ENCODE data around the gene LACRT.
A peak's percentile ranks its signal among the peaks of the same experiment; 100 is the strongest.

The LACRT gene

DNA sequence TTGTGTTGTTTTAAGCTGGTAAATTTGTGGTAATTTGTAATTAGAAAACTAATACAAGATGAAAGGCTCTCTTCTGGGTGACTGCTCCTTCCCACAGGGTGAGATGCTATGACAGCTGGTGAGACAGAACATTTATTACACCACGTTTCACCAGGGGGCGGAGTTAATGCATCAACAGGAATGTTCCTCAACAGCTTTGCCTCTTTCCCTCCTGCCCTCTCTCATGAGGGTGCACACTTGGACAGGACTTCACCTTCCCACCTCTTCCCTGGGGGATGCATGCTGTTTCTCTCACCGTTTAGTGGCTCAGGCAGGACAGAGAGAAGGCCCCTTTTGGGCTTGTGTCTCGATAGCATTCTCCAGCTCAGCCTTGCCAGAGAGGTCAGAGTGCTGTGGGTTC lies 32.9 kb downstream of the LACRT start:
- DNase-seq (ENCODE audit: low spot score) = no peak

- DNase-seq (ENCODE audit: low spot score) = no peak
These were observed 35.7 kb downstream of the LACRT start for GRCh38 chr12:54598970-54599369.

DNA sequence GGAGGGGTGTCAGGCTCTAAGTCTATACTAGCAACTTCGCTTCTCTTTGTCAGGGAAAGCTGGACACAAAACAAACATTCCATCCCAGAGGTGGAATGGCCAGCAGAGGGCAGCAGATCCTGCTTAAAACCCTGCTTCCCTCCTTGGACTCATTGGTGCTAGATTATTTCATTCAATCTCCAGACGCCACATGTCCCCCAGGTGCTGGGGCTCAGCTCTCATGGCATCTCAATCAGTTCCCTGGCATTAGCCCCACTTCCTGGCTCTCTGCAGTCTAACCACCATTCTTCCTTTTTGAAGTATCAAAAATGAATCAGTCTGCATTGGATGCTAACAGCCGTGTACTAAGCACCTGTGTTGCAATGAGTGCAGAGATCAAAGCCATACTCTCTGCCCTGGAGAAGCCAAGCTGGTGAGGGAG lies 38.2 kb downstream of the LACRT start:
- peak; percentile 41 for DNase-seq (ENCODE audit: low spot score)

GRCh38 chr12:54595471-54595870 lies 39.2 kb downstream of the LACRT start:
- DNase-seq (ENCODE audit: low spot score) = no peak

GRCh38 chr12:54593725-54594124 lies 41.0 kb downstream of the LACRT start:
- DNase-seq (ENCODE audit: low spot score) = no peak

DNA sequence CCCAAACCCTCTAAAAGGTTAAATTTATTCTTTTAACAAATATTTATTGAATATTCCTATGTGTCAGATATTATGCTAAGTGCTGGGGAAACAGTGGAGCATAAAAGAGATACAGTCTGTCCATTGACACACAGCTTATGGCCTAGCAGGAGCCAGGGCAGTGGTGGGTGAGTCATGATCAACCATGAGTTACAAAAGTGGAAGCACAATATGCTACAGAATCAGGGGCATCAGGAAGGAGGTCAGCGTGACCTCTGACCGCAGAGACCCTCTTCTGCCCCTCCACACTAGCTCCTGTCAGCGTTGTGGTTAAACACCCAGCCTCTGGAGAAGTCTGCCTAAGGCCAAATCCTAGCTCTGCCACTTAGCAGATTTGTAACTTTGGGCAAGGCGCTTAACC lies 41.6 kb downstream of the LACRT start:
- DNase-seq (ENCODE audit: low spot score) = no peak

- no peak for DNase-seq (ENCODE audit: low spot score)
These were observed 42.4 kb downstream of the LACRT start for GRCh38 chr12:54592316-54592715.

DNA sequence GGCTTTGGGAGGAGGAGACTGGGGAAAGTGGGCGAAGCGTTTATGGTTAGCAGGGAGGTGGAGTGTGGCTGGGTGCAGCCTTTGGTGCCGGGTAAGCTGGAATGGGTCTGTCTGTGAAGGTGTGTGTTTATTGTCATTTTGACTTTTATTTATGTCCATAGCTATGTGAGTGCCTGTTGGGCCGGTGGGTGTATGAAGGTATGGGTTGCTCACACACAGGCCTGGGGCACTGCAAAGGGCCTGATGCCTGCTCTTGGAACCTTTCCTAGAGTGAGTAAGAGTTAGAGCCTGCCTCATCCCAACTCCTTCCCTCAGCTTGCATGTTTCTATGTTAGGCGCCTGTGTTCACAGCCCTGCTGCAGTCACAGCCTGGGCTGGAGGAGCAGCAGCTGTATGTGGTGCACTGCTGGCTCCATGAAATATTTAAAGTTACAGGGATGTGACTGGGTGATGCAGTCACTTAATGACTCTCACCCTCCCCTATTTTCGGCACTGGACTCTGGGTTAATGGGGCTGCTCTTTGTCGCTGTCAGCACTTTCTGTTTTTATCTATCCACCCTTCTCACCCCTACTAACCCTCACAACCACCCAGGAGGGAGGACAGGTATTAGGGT lies 43.6 kb downstream of the LACRT start:
- DNase-seq (ENCODE audit: low spot score) = no peak

DNA sequence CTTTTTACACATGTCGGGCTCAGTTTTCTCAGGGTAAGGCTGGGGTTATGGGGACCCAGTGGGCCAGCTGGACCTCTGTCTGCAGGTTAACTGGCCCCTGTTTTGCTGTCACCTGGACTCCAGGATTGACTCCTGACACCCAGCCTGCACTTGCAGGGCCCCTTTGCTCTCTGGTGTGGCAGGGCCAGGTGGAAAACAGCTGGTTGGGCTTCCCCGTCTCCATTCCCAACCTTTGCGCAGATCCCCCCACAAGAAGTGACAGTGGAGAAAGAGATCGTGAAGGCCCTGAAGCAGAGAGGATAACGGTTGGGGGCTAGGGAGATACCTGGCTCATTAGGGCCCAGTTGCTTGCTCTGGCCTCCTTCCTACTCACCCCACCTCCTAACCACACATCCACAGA lies 44.7 kb downstream of the LACRT start:
- no peak for DNase-seq (ENCODE audit: low spot score)

- DNase-seq (ENCODE audit: low spot score) = no peak
These were observed 45.8 kb downstream of the LACRT start for GRCh38 chr12:54588890-54589267.

GRCh38 chr12:54588110-54588889 lies 46.4 kb downstream of the LACRT start, which contains the start of gene PPP1R1A:
Gene PPP1R1A, minus strand, starts transcription at chr12:54588659. Its CDS starts 171 bp downstream, at chr12:54588488.
- no peak for DNase-seq (ENCODE audit: low spot score)

GRCh38 chr12:54587315-54587873 lies 47.3 kb downstream of the LACRT start:
- DNase-seq (ENCODE audit: low spot score) = no peak

DNA sequence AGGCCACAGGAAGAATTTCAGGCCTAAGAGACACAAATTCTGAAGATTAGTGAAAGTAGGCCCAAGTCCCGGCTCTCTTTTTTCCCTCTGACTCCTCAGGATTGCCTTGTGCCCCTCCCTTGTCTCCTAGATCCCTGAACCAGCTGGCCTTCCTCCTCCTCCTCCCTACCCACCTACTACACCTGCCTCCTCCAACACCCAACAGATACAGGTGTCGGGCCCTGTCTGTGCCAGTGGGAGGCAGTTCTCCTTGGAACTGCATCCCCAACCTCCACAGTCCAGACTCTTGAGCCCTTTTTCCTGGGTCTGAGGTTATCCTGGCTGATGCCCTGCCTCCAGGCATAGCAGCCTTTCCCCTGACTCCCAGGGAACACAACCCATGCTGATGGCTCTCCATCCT lies 48.1 kb downstream of the LACRT start:
- DNase-seq (ENCODE audit: low spot score) = no peak

DNA sequence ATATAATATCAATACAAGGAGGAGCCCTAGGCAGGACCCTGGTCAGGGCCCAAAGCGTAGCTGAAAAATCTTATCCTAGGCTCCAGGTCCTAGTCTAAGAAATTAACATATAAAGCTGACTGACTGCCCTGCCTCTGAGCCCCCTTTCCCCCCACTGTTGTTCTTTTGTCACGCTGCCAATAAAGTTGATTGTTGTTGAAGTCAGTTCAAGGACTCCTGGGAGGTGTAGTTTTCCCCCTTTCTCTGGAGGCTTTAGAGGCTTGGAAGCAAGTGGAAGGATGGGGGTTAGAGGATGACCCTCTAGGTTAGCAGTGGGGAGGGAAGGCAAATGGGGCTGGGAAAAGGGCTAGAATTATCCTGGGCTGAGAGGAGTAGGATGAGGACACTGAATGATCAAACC lies 49.5 kb downstream of the LACRT start:
- no peak for DNase-seq (ENCODE audit: low spot score)

DNA sequence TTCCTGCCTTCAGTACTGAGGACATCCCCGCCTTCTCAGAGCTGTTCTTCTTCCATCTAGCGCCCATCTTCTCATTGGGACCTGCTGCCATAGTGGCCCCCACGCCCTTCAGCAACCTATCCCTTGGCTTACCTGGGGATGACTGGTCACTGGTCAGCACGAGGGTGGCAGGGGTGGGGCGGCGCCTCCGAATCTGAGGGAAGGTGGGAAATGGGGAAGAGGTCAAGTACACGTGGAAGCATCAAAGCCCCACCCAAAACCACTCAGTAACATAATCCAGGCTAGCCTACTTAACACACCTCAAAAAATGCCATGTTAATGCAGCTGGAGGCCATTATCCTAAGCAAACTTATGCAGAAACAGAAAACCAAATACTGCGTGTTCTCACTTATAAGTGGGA lies 50.6 kb downstream of the LACRT start:
- no peak for DNase-seq (ENCODE audit: low spot score)

GRCh38 chr12:54583726-54584125 lies 51.0 kb downstream of the LACRT start:
- no peak for DNase-seq (ENCODE audit: low spot score)

- no peak for DNase-seq (ENCODE audit: low spot score)
These were observed 53.3 kb downstream of the LACRT start for GRCh38 chr12:54581412-54581811.

Measured in CD4-positive, alpha-beta T cell treated with Interleukin-6 at 100 ng/mL for 8 hours (primary cell).